ENCODE data around the gene KCNN3. TPM values are rescaled to one million over a fixed set of nuclear protein-coding genes. Genes with fewer than 3 reads are reported as not detected.

Gene KCNN3
- total RNA-seq, 1 donor from 2014 or later = 0.92 TPM

GRCh38 chr1:154833209-154833608 lies 36.9 kb downstream of the KCNN3 start:
- no peaks in the 10 kb centered on the region for H3K36me3 Mint-ChIP-seq (ENCODE audit: low read depth)
- no peak overlapping the region for H3K27ac Mint-ChIP-seq (ENCODE audit: unreplicated experiment)
- DNase-seq (ENCODE audit: low spot score) = no peak
- H3K4me3 Mint-ChIP-seq (ENCODE audit: unreplicated experiment) = no peak overlapping the region
- H3K27me3 Mint-ChIP-seq (ENCODE audit: low read depth) = peaks cover 8% of the 10 kb centered on the region
- H3K4me1 Mint-ChIP-seq (ENCODE audit: low read depth) = peaks cover 6% of the 10 kb centered on the region
- H3K9me3 Mint-ChIP-seq (ENCODE audit: low read depth) = no peaks in the 10 kb centered on the region
- TF ChIP-seq CTCF (IDR thresholded peaks at IDR 0.05) = no peak

- H3K4me1 Mint-ChIP-seq (ENCODE audit: low read depth) = peaks cover 6% of the 10 kb centered on the region
- H3K36me3 Mint-ChIP-seq (ENCODE audit: low read depth) = no peaks in the 10 kb centered on the region
- no peak overlapping the region for H3K4me3 Mint-ChIP-seq (ENCODE audit: unreplicated experiment)
- H3K9me3 Mint-ChIP-seq (ENCODE audit: low read depth) = no peaks in the 10 kb centered on the region
- no peak overlapping the region for H3K27ac Mint-ChIP-seq (ENCODE audit: unreplicated experiment)
- no peak for DNase-seq (ENCODE audit: low spot score)
- TF ChIP-seq CTCF (IDR thresholded peaks at IDR 0.05) = no peak
- H3K27me3 Mint-ChIP-seq (ENCODE audit: low read depth) = peaks cover 8% of the 10 kb centered on the region
These were observed 37.7 kb downstream of the KCNN3 start for GRCh38 chr1:154832384-154832783.

GRCh38 chr1:154831462-154831861 lies 38.6 kb downstream of the KCNN3 start:
- Mint-ChIP-seq H3K27me3 (ENCODE audit: low read depth) (peaks cover 8% of the 10 kb centered on the region), H3K4me1 (ENCODE audit: low read depth) (peaks cover 6% of the 10 kb centered on the region), H3K27ac (ENCODE audit: unreplicated experiment) (no peak overlapping the region), H3K36me3 (ENCODE audit: low read depth) (no peaks in the 10 kb centered on the region), H3K9me3 (ENCODE audit: low read depth) (no peaks in the 10 kb centered on the region), H3K4me3 (ENCODE audit: unreplicated experiment) (no peak overlapping the region)
- no peak for DNase-seq (ENCODE audit: low spot score)
- no peak for TF ChIP-seq CTCF (IDR thresholded peaks at IDR 0.05)

- Mint-ChIP-seq H3K4me3 (ENCODE audit: unreplicated experiment) (no peak overlapping the region), H3K9me3 (ENCODE audit: low read depth) (no peaks in the 10 kb centered on the region), H3K36me3 (ENCODE audit: low read depth) (no peaks in the 10 kb centered on the region), H3K27ac (ENCODE audit: unreplicated experiment) (no peak overlapping the region), H3K27me3 (ENCODE audit: low read depth) (peaks cover 4% of the 10 kb centered on the region), H3K4me1 (ENCODE audit: low read depth) (peaks cover 6% of the 10 kb centered on the region)
- TF ChIP-seq CTCF (IDR thresholded peaks at IDR 0.05) = no peak
- no peak for DNase-seq (ENCODE audit: low spot score)
These were observed 41.0 kb downstream of the KCNN3 start for GRCh38 chr1:154829062-154829461.

- Mint-ChIP-seq H3K27me3 (ENCODE audit: low read depth) (no peaks in the 10 kb centered on the region), H3K4me1 (ENCODE audit: low read depth) (no peaks in the 10 kb centered on the region), H3K9me3 (ENCODE audit: low read depth) (no peaks in the 10 kb centered on the region)
These were observed 45.7 kb downstream of the KCNN3 start for GRCh38 chr1:154824179-154825000.

More at GRCh38 chr1:154824179-154825000, 45.7 kb downstream of the KCNN3 start:
- no peak for DNase-seq (ENCODE audit: low spot score)
- Mint-ChIP-seq H3K27ac (ENCODE audit: unreplicated experiment) (no peak overlapping the region), H3K36me3 (ENCODE audit: low read depth) (no peaks in the 10 kb centered on the region), H3K4me3 (ENCODE audit: unreplicated experiment) (no peak overlapping the region)
- no peak for TF ChIP-seq CTCF (IDR thresholded peaks at IDR 0.05)
